ENCODE results near the gene ING3. TPM values are rescaled to one million over a fixed set of nuclear protein-coding genes. Genes with fewer than 3 reads are reported as not detected.

The ING3 gene
- total RNA-seq, 3 donors from 2014 or later = 14.6 to 19.0 (median 19.0) TPM

DNA sequence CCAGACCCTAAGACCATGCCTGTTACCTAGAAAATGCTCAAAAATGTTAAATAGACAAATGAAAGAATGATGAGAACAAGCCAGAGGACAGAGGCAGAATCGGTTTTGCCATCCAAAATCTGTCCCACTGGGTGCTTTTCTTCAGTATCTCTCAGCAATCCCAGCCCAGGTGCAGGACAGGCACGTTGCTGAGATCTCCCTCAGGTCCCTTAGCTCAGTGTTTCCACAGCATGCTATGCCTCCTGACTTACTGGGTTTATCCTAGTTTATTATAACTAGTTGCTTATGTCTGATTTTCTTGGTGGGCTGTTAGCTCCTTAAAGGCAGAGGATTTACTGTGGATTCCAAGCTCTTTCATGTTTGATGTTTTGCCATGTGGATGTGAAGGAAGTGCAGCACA, 58.2 kb downstream of the ING3 start:
- H3K4me3 ChIP-seq = no peak overlapping the region
- no peak for DNase-seq (ENCODE audit: low spot score in 2 of 2)
- no peaks in the 10 kb centered on the region for H3K4me1 ChIP-seq
- no peaks in the 10 kb centered on the region for H3K36me3 ChIP-seq
- no peaks in the 10 kb centered on the region for H3K27me3 ChIP-seq
- intact Hi-C loops (cut with DNase I; ENCODE audit: low total_unique reads) = no loop called here
- H3K9me3 ChIP-seq = no peaks in the 10 kb centered on the region
- H3K27ac ChIP-seq = no peak overlapping the region
- TF ChIP-seq, protein P1, sequence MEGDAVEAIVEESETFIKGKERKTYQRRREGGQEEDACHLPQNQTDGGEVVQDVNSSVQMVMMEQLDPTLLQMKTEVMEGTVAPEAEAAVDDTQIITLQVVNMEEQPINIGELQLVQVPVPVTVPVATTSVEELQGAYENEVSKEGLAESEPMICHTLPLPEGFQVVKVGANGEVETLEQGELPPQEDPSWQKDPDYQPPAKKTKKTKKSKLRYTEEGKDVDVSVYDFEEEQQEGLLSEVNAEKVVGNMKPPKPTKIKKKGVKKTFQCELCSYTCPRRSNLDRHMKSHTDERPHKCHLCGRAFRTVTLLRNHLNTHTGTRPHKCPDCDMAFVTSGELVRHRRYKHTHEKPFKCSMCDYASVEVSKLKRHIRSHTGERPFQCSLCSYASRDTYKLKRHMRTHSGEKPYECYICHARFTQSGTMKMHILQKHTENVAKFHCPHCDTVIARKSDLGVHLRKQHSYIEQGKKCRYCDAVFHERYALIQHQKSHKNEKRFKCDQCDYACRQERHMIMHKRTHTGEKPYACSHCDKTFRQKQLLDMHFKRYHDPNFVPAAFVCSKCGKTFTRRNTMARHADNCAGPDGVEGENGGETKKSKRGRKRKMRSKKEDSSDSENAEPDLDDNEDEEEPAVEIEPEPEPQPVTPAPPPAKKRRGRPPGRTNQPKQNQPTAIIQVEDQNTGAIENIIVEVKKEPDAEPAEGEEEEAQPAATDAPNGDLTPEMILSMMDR (IDR thresholded peaks at IDR 0.05) = no peak
- no peak for TF ChIP-seq POLR2AphosphoS5 (IDR thresholded peaks at IDR 0.05)
- no peak for TF ChIP-seq POLR2A (IDR thresholded peaks at IDR 0.05)

DNA sequence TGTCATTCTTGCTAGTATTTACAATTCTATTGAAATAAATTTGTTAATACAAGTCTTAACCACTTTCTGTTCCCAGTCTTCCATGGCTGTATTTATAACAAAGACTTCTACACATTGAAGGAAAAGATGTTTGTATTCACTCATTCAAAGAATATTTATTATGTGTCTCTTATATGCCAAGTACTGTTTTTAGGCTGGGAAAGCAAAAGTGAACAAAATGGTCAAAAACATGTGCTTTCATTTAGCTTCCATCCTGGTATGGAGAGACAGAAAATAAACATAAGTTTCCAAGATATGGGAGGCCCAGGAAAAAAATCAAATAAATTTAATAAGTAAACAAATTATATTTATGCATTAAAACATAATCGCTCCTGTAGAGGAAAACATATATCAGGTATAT, 60.8 kb downstream of the ING3 start:
- no peaks in the 10 kb centered on the region for H3K4me1 ChIP-seq
- TF ChIP-seq, protein P1 (IDR thresholded peaks at IDR 0.05) = no peak
- TF ChIP-seq POLR2A (IDR thresholded peaks at IDR 0.05) (no peak), POLR2AphosphoS5 (IDR thresholded peaks at IDR 0.05) (no peak)
- H3K4me3 ChIP-seq = no peak overlapping the region
- intact Hi-C loops (cut with DNase I; ENCODE audit: low total_unique reads) = no loop called here
- DNase-seq (ENCODE audit: low spot score in 2 of 2) = no peak
- no peaks in the 10 kb centered on the region for H3K9me3 ChIP-seq
- H3K36me3 ChIP-seq = no peaks in the 10 kb centered on the region
- H3K27me3 ChIP-seq = no peaks in the 10 kb centered on the region
- no peak overlapping the region for H3K27ac ChIP-seq

DNA sequence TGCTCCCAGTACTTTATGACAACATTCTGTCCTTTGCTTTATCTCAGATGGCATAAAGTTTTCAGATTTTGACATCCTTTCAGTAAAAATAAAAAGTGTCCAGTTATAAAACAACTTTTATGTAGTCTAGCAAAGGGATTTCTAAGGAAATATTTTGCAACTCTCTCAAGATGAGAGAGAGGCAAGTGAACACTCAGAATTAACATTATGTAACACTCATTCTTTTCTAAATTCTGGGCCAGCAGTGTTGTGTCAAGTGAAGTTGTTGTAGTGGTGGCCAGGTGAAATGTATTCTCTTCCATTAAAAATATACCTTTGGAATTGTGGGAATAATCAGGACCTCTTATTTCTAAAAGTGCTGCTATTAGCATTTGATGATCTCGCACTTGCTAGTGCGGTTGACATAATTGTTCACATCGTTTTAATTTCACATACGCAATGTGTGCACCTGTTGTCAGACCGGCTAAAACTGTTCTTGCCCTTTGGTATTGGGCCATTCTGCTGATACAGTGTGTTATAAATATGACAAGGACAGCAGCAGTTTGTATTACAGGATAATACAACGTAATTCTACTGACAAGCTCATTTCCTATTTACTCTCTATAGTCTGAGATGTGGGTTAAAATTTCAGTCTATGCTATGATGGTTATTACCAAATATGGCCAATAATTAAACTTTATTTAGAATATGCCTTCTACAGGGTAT, 61.7 kb downstream of the ING3 start:
- Histone ChIP-seq H3K4me3 (no peak overlapping the region), H3K4me1 (no peaks in the 10 kb centered on the region), H3K9me3 (no peaks in the 10 kb centered on the region), H3K27ac (no peak overlapping the region), H3K36me3 (no peaks in the 10 kb centered on the region), H3K27me3 (no peaks in the 10 kb centered on the region)
- intact Hi-C loops (cut with DNase I; ENCODE audit: low total_unique reads) = no loop called here
- no peak for DNase-seq (ENCODE audit: low spot score in 2 of 2)
- TF ChIP-seq, protein P1 (IDR thresholded peaks at IDR 0.05) = no peak
- TF ChIP-seq POLR2A (IDR thresholded peaks at IDR 0.05) (no peak), POLR2AphosphoS5 (IDR thresholded peaks at IDR 0.05) (no peak)

DNA sequence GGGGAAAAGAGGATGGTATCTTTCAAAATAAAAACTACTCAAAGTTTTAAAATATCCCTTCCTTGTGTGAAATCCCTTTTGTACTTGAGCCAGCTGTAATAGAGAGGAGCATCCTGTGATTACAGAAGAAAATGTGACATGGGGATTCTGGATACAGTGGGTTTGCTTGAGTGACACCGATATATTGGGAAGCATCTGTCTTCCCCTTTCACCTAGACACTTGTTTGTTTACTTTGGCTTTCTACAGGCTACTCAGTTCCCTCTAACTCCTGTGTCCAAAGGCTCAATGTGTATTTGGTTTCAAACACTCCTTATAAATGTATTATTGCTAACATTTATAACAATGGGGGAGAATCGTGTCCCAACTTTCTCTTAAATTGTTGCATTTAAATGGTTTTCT, 62.3 kb downstream of the ING3 start:
- H3K4me3 ChIP-seq = no peak overlapping the region
- H3K27ac ChIP-seq = no peak overlapping the region
- intact Hi-C loops (cut with DNase I; ENCODE audit: low total_unique reads) = no loop called here
- H3K4me1 ChIP-seq = no peaks in the 10 kb centered on the region
- TF ChIP-seq POLR2AphosphoS5 (IDR thresholded peaks at IDR 0.05) = no peak
- TF ChIP-seq, protein P1 (IDR thresholded peaks at IDR 0.05) = no peak
- TF ChIP-seq POLR2A (IDR thresholded peaks at IDR 0.05) = no peak
- H3K27me3 ChIP-seq = no peaks in the 10 kb centered on the region
- no peaks in the 10 kb centered on the region for H3K9me3 ChIP-seq
- no peaks in the 10 kb centered on the region for H3K36me3 ChIP-seq
- DNase-seq (ENCODE audit: low spot score in 2 of 2) = no peak

DNA sequence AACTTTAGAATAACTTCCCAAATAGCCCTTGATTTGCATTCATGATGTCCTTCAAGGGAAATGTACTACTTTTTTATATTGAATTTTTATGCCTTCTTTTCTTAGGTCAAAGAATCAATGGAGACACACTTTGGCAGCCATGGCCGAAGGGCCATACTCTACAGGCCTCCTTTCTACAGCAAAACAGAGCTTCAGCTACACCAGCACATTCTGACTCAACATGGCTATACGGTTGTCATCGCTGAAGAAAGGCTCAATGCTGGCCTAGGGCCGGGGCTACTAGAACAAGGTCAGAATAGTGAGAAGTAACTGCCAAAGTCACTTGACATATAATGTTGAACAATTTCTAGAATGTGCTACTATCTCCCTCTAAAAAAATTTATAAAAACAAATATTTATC, 65.0 kb downstream of the ING3 start:
- Histone ChIP-seq H3K27me3 (no peaks in the 10 kb centered on the region), H3K36me3 (no peaks in the 10 kb centered on the region), H3K9me3 (no peaks in the 10 kb centered on the region), H3K27ac (no peak overlapping the region), H3K4me3 (no peak overlapping the region), H3K4me1 (no peaks in the 10 kb centered on the region)
- no peak for DNase-seq (ENCODE audit: low spot score in 2 of 2)
- TF ChIP-seq, protein P1 (IDR thresholded peaks at IDR 0.05) = no peak
- TF ChIP-seq POLR2AphosphoS5 (IDR thresholded peaks at IDR 0.05) (no peak), POLR2A (IDR thresholded peaks at IDR 0.05) (no peak)
- intact Hi-C loops (cut with DNase I; ENCODE audit: low total_unique reads) = no loop called here
